CD14-positive monocyte (primary cell): Measurements from ENCODE around the gene CALML3. TPM values are rescaled to one million over a fixed set of nuclear protein-coding genes. Genes with fewer than 3 reads are reported as not detected.

Experiments
- DNase-seq, 3 donors: peaks; one replicate each; pipeline ENCODE4 v3.0.0-alpha.2; 2011 to 2022
- H2AFZ ChIP-seq: 2 replicates; pipeline ENCODE4 v1.6.0; 2012; ENCODE audit warnings: mild to moderate bottlenecking, low read depth, low read length, inconsistent platforms; ENCODE audit not compliant: insufficient read depth, poor library complexity, severe bottlenecking
- H3K27ac ChIP-seq, 2 donors: 1 replicate in 1 of 2; 2 replicates in 1 of 2; pipeline ENCODE4 v1.5.1; 2012 to 2013; ENCODE audit warnings: low read length in 2 of 2, control low read depth in 1 of 2, inconsistent platforms in 1 of 2, low read depth in 1 of 2, mild to moderate bottlenecking in 1 of 2
- H3K27me3 ChIP-seq, 2 donors: one replicate each; pipeline versions ENCODE4 v1.6.0 to v1.6.1; 2011 to 2013; ENCODE audit warnings: low read length in 2 of 2; ENCODE audit not compliant: control insufficient read depth in 2 of 2, insufficient read depth in 2 of 2
- H3K36me3 ChIP-seq, 2 donors: replicated peaks in 1 of 2; 1 replicate in 1 of 2; 2 replicates in 1 of 2; pipeline versions ENCODE4 v1.5.1 to v1.6.1; 2012 to 2013; ENCODE audit warnings: low read length in 2 of 2, control low read depth in 1 of 2, inconsistent platforms in 1 of 2, mild to moderate bottlenecking in 1 of 2; ENCODE audit not compliant: insufficient read depth in 2 of 2, control insufficient read depth in 1 of 2
- H3K4me1 ChIP-seq, 2 donors: 1 replicate in 1 of 2; 2 replicates in 1 of 2; pipeline versions ENCODE4 v1.5.1 to v1.6.1; 2012 to 2013; ENCODE audit warnings: low read length in 2 of 2, control low read depth in 1 of 2, inconsistent platforms in 1 of 2, mild to moderate bottlenecking in 1 of 2, moderate library complexity in 1 of 2; ENCODE audit not compliant: insufficient read depth in 2 of 2, control insufficient read depth in 1 of 2
- H3K4me2 ChIP-seq: replicated peaks from 2 replicates; pipeline ENCODE3; 2012; ENCODE audit warnings: low read length, moderate library complexity, mild to moderate bottlenecking; ENCODE audit not compliant: poor library complexity, severe bottlenecking; ENCODE audit errors: extremely low read depth
- H3K4me3 ChIP-seq, 3 experiments: fragments of 200-600 bp in 1 of 3; sonication (generic) in 1 of 3; replicated peaks in 1 of 3; 1 replicate in 2 of 3; 2 replicates in 1 of 3; pipeline ENCODE4 v1.5.1; 2011 to 2013; ENCODE audit warnings: low read length in 3 of 3, mild to moderate bottlenecking in 3 of 3, control low read depth in 2 of 3, low read depth in 2 of 3, inconsistent platforms in 1 of 3, moderate library complexity in 1 of 3
- H3K79me2 ChIP-seq: 2 replicates; pipeline ENCODE4 v1.6.0; 2012; ENCODE audit warnings: mild to moderate bottlenecking, control low read depth, inconsistent platforms, low read length, moderate library complexity; ENCODE audit not compliant: insufficient read depth
- H3K9ac ChIP-seq: 2 replicates; pipeline ENCODE4 v1.6.0; 2017; ENCODE audit warnings: low read length, mild to moderate bottlenecking; ENCODE audit not compliant: insufficient read depth, poor library complexity, severe bottlenecking
- H3K9me3 ChIP-seq, 2 donors: replicated peaks in 1 of 2; 1 replicate in 1 of 2; 2 replicates in 1 of 2; pipeline versions ENCODE4 v1.5.1 to v1.6.1; 2012 to 2013; ENCODE audit warnings: low read length in 2 of 2, control low read depth in 1 of 2; ENCODE audit not compliant: control insufficient read depth in 1 of 2, insufficient read depth in 1 of 2
- H4K20me1 ChIP-seq: 2 replicates; pipeline ENCODE4 v1.6.0; 2012; ENCODE audit warnings: mild to moderate bottlenecking, low read length, control low read depth, moderate library complexity; ENCODE audit not compliant: insufficient read depth
- H3K27ac Mint-ChIP-seq, 7 donors: one replicate each; pipeline ENCODE4 v1.8.0; 2020; ENCODE audit warnings: mild to moderate bottlenecking in 7 of 7, mixed read lengths in 7 of 7, moderate library complexity in 6 of 7, inconsistent platforms in 2 of 7
- H3K27me3 Mint-ChIP-seq, 3 donors: one replicate each; pipeline ENCODE4 v1.8.0; 2021 to 2022; ENCODE audit warnings: low read depth in 3 of 3, mild to moderate bottlenecking in 3 of 3, mixed read lengths in 3 of 3, moderate library complexity in 3 of 3, inconsistent platforms in 1 of 3
- H3K36me3 Mint-ChIP-seq, 2 donors: one replicate each; pipeline ENCODE4 v1.8.0; 2020; ENCODE audit warnings: mixed read lengths in 2 of 2, inconsistent platforms in 1 of 2, mild to moderate bottlenecking in 1 of 2
- H3K4me1 Mint-ChIP-seq: one replicate; pipeline ENCODE4 v1.8.0; 2020; ENCODE audit warnings: mild to moderate bottlenecking, mixed read lengths
- H3K4me3 Mint-ChIP-seq, 2 donors: one replicate each; pipeline ENCODE4 v1.8.0; 2020; ENCODE audit warnings: mild to moderate bottlenecking in 2 of 2, mixed read lengths in 2 of 2, moderate library complexity in 1 of 2
- H3K9me3 Mint-ChIP-seq, 7 donors: one replicate each; pipeline ENCODE4 v1.8.0; 2020 to 2022; ENCODE audit warnings: mixed read lengths in 7 of 7, mild to moderate bottlenecking in 6 of 7, moderate library complexity in 6 of 7, inconsistent platforms in 2 of 7
- WGBS: methylation state at CpG from one replicate; pipeline ENCODE4 v1.1.5; 2013; ENCODE audit warnings: missing lambda C conversion rate; ENCODE audit not compliant: insufficient coverage; 5-methylcytosine and 5-hydroxymethylcytosine counted together
- intact Hi-C, 2 donors: fragments of 100-400 bp; cut with micrococcal nuclease; formaldehyde crosslinking; loops; one replicate each; pipeline versions ENCODE4 v1.15.0 to v1.15.1; 2023
- polyA plus RNA-seq, 3 donors: library from polyadenylated mRNA; depleted of rRNA in 1 of 3; unstranded in 2 of 3; stranded (reverse) in 1 of 3; fragments of 300-500 nt in 2 of 3; fragments of >200 nt in 1 of 3; fragmentation: Illumina TruSeq in 2 of 3; gene quantifications; 1 replicate in 2 of 3; 2 replicates in 1 of 3; pipeline ENCODE4 v1.2.3, GENCODE V29; 2012 to 2021
- TF ChIP-seq, protein P1 (sequence below): fragments of 200-600 bp; IDR thresholded peaks from one replicate; pipeline ENCODE4 v1.8.0; 2022; ENCODE audit warnings: antibody characterized with exemption, mild to moderate bottlenecking

CALML3 gene
- polyA plus RNA-seq, 3 donors = not detected

DNA sequence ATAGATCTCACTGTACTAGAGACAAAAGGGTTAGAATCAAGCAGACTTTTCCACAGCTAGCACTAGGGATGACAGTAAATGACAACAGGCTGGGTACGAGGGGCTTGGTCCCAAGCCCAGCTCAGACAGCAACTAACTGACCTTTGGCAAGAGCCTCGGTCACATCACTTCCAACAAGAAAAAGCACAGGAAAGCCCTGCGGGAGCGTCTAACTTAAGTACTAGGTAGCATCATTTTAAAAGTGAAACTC is 22.8 kb downstream of the CALML3 start:
- Histone ChIP-seq H3K4me2 (peak overlapping the region; percentile 74), H3K27ac (peak overlapping the region in 1 of 2 donors; percentile 74), H2AFZ (peak overlapping the region; percentile 84), H3K27me3 (no peaks in the 10 kb centered on the region), H3K9ac (peak overlapping the region; percentile 49), H4K20me1 (no peaks in the 10 kb centered on the region), H3K36me3 (no peaks in the 10 kb centered on the region), H3K9me3 (no peaks in the 10 kb centered on the region), H3K79me2 (no peaks in the 10 kb centered on the region), H3K4me1 (peaks cover 21 to 37% of the 10 kb centered on the region in 2 donors), H3K4me3 (peak overlapping the region; percentile 16 to 70 (median 28))
- TF ChIP-seq, protein P1, sequence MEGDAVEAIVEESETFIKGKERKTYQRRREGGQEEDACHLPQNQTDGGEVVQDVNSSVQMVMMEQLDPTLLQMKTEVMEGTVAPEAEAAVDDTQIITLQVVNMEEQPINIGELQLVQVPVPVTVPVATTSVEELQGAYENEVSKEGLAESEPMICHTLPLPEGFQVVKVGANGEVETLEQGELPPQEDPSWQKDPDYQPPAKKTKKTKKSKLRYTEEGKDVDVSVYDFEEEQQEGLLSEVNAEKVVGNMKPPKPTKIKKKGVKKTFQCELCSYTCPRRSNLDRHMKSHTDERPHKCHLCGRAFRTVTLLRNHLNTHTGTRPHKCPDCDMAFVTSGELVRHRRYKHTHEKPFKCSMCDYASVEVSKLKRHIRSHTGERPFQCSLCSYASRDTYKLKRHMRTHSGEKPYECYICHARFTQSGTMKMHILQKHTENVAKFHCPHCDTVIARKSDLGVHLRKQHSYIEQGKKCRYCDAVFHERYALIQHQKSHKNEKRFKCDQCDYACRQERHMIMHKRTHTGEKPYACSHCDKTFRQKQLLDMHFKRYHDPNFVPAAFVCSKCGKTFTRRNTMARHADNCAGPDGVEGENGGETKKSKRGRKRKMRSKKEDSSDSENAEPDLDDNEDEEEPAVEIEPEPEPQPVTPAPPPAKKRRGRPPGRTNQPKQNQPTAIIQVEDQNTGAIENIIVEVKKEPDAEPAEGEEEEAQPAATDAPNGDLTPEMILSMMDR = no peak
- DNase-seq = no peak
- 83% methylated on average over 1 of the region's 4 CpGs for WGBS
- no peak overlapping the region for H3K27ac Mint-ChIP-seq
- no peaks in the 10 kb centered on the region for H3K9me3 Mint-ChIP-seq
- intact Hi-C loops = no loop called here
- H3K27me3 Mint-ChIP-seq = peaks cover 0 to 3% (median 1%) of the 10 kb centered on the region in 3 donors
- peaks cover 26% of the 10 kb centered on the region for H3K4me1 Mint-ChIP-seq
- H3K36me3 Mint-ChIP-seq = no peaks in the 10 kb centered on the region
- H3K4me3 Mint-ChIP-seq = no peak overlapping the region

DNA sequence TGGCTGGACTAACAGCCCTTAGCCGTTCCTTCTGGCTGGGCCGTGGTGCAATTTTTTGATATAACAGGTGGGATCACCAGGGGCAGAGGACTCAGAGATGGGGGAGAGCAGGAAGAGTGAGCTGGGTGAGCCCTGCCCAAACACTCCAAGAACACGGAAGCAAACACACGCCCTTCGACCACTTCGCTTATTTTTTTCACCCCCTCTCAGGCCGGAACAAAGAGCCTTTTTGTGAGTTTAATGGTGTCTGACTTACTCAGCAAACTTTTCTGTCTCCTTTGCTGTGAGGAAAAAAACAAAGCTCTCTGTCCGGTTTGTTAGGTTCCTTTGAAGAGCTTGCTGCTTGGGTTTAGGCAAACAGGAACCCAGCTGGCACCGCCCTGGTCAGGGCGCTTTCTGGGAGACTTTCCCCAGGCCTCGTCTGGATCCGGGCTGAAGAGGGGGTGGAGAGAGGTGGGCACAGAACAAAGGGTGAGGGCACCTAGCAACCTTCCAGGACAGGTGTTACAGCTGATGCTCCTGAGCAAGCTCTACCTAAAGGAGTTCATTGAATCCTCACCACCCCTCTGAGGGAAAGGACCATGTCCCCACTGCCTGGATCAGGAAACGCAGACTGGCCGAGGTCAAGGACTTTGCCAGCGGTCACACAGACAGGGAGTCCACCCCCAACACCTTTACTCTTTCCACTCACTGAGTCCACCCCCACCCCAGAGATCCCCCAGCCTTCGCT is 23.3 kb downstream of the CALML3 start:
- Histone ChIP-seq H3K4me3 (peak overlapping the region; percentile 16 to 70 (median 28)), H3K4me2 (peak overlapping the region; percentile 74), H3K9ac (peak overlapping the region; percentile 49), H3K79me2 (no peaks in the 10 kb centered on the region), H4K20me1 (no peaks in the 10 kb centered on the region), H3K27me3 (no peaks in the 10 kb centered on the region), H3K27ac (peak overlapping the region; percentile 25 to 74), H3K4me1 (peaks cover 21 to 37% of the 10 kb centered on the region in 2 donors), H2AFZ (peak overlapping the region; percentile 84), H3K36me3 (no peaks in the 10 kb centered on the region), H3K9me3 (no peaks in the 10 kb centered on the region)
- DNase-seq = peak in 2 of 3 donors; percentile 6 to 12
- Mint-ChIP-seq H3K4me1 (peaks cover 26% of the 10 kb centered on the region), H3K27me3 (peaks cover 0 to 3% (median 1%) of the 10 kb centered on the region in 3 donors), H3K9me3 (no peaks in the 10 kb centered on the region), H3K4me3 (no peak overlapping the region), H3K27ac (no peak overlapping the region), H3K36me3 (no peaks in the 10 kb centered on the region)
- 58% methylated on average over 8 of the region's 16 CpGs for WGBS
- TF ChIP-seq, protein P1 = no peak
- intact Hi-C loops = no loop called here
